T-helper 2 cell treated with Interferon-gamma antibody and Interleukin-4, amounts not matched to agents 5 μg/mL and 100 μg/mL, for 36 hours (primary cell): ENCODE results near the gene TTC27.
"Not testable (repeated sequence)": the region's sequence is repeated elsewhere in the genome, so short reads cannot be mapped to it uniquely, and the experiment has no call there.

Source experiments
- DNase-seq: peaks from one replicate; pipeline ENCODE4 v3.0.0; 2021; ENCODE audit warnings: low spot score
- H3K27ac Mint-ChIP-seq: one replicate; pipeline ENCODE4 v1.8.0; 2021; ENCODE audit warnings: mild to moderate bottlenecking, mixed read lengths
- H3K27me3 Mint-ChIP-seq: one replicate; pipeline ENCODE4 v1.8.0; 2021; ENCODE audit warnings: low read depth, mixed read lengths
- H3K36me3 Mint-ChIP-seq: one replicate; pipeline ENCODE4 v1.8.0; 2021; ENCODE audit warnings: low read depth, mixed read lengths
- H3K4me1 Mint-ChIP-seq: one replicate; pipeline ENCODE4 v1.8.0; 2021; ENCODE audit warnings: low read depth, mixed read lengths
- H3K4me3 Mint-ChIP-seq: one replicate; pipeline ENCODE4 v1.8.0; 2022; ENCODE audit warnings: mild to moderate bottlenecking, moderate library complexity, mixed read lengths
- H3K9me3 Mint-ChIP-seq: one replicate; pipeline ENCODE4 v1.8.0; 2021; ENCODE audit warnings: mixed read lengths

Gene TTC27

GRCh38 chr2:32718752-32719151 is 90.9 kb downstream of the TTC27 start:
- no peak overlapping the region for H3K27ac Mint-ChIP-seq
- H3K36me3 Mint-ChIP-seq = peaks cover 14% of the 10 kb centered on the region
- H3K4me3 Mint-ChIP-seq = no peak overlapping the region
- peaks cover 5% of the 10 kb centered on the region for H3K4me1 Mint-ChIP-seq
- no peaks in the 10 kb centered on the region for H3K27me3 Mint-ChIP-seq
- DNase-seq = no peak
- H3K9me3 Mint-ChIP-seq = no peaks in the 10 kb centered on the region

- H3K4me3 Mint-ChIP-seq = no peak overlapping the region
- H3K9me3 Mint-ChIP-seq = no peaks in the 10 kb centered on the region
- no peak overlapping the region for H3K27ac Mint-ChIP-seq
- H3K27me3 Mint-ChIP-seq = no peaks in the 10 kb centered on the region
- H3K36me3 Mint-ChIP-seq = peaks cover 10% of the 10 kb centered on the region
- peaks cover 5% of the 10 kb centered on the region for H3K4me1 Mint-ChIP-seq
- no peak for DNase-seq
Measured at GRCh38 chr2:32719430-32719829, 91.6 kb downstream of the TTC27 start.

GRCh38 chr2:32719933-32720716 is 92.3 kb downstream of the TTC27 start:
- H3K9me3 Mint-ChIP-seq = no peaks in the 10 kb centered on the region
- peaks cover 7% of the 10 kb centered on the region for H3K36me3 Mint-ChIP-seq
- no peak for DNase-seq
- peaks cover 5% of the 10 kb centered on the region for H3K4me1 Mint-ChIP-seq
- H3K27me3 Mint-ChIP-seq = no peaks in the 10 kb centered on the region
- H3K27ac Mint-ChIP-seq = no peak overlapping the region
- H3K4me3 Mint-ChIP-seq = no peak overlapping the region

GRCh38 chr2:32720771-32721170 is 92.9 kb downstream of the TTC27 start:
- H3K4me3 Mint-ChIP-seq = no peak overlapping the region
- DNase-seq = no peak
- peaks cover 7% of the 10 kb centered on the region for H3K36me3 Mint-ChIP-seq
- no peak overlapping the region for H3K27ac Mint-ChIP-seq
- H3K9me3 Mint-ChIP-seq = no peaks in the 10 kb centered on the region
- no peaks in the 10 kb centered on the region for H3K27me3 Mint-ChIP-seq
- peaks cover 3% of the 10 kb centered on the region for H3K4me1 Mint-ChIP-seq

DNA sequence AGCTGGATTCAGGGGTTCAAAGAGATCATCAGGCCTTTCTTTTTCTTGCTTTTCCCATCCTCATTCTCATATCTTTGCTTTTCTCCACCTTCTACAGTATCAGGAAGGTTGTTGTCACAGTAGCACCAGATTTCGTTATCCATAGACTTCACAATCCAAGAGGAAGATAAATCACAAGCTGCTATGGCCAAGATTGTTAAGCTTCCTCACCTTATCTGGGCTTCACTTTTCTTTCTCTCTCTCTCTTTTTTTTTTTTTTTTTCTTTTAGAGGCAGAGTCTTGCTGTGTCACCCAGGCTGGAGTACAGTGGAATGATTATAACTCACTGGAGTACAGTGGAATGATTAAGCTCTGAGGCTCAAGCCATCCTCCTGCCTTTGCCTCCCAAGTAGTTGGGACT is 93.5 kb downstream of the TTC27 start:
- no peak overlapping the region for H3K4me3 Mint-ChIP-seq
- H3K27me3 Mint-ChIP-seq = no peaks in the 10 kb centered on the region
- peaks cover 2% of the 10 kb centered on the region for H3K4me1 Mint-ChIP-seq
- no peaks in the 10 kb centered on the region for H3K9me3 Mint-ChIP-seq
- DNase-seq = no peak
- H3K36me3 Mint-ChIP-seq = peaks cover 9% of the 10 kb centered on the region
- no peak overlapping the region for H3K27ac Mint-ChIP-seq

- no peak for DNase-seq
- H3K4me3 Mint-ChIP-seq = no peak overlapping the region
- no peak overlapping the region for H3K27ac Mint-ChIP-seq
- H3K27me3 Mint-ChIP-seq = no peaks in the 10 kb centered on the region
- peaks cover 2% of the 10 kb centered on the region for H3K4me1 Mint-ChIP-seq
- peaks cover 8% of the 10 kb centered on the region for H3K36me3 Mint-ChIP-seq
- no peaks in the 10 kb centered on the region for H3K9me3 Mint-ChIP-seq
Measured at GRCh38 chr2:32723467-32724079, 95.7 kb downstream of the TTC27 start.

- not testable (repeated sequence) for H3K36me3 Mint-ChIP-seq, DNase-seq, H3K4me1 Mint-ChIP-seq, H3K4me3 Mint-ChIP-seq, H3K27me3 Mint-ChIP-seq, H3K27ac Mint-ChIP-seq, H3K9me3 Mint-ChIP-seq
Measured at GRCh38 chr2:32726678-32727077, 98.8 kb downstream of the TTC27 start.

DNA sequence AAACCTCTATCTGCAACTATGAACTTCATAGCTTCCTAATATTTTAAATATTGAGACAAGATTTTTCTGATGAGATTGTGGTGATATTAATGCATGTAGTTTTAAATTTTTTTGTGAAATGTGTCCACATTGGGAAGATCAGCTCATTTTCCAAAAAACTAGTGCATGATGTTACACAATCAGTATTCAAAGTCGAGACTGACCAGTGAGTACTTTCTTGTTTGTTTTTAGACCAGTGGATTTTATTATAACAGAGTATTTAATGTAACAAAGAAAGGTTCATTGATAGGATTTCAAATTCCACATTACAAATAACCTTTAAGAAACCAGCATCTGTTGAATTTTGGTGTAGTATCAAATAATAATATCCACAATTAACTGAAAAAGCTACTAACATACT is 99.3 kb downstream of the TTC27 start:
- peaks cover 2% of the 10 kb centered on the region for H3K4me1 Mint-ChIP-seq
- H3K36me3 Mint-ChIP-seq = peaks cover 8% of the 10 kb centered on the region
- H3K27ac Mint-ChIP-seq = no peak overlapping the region
- DNase-seq = no peak
- H3K27me3 Mint-ChIP-seq = no peaks in the 10 kb centered on the region
- no peaks in the 10 kb centered on the region for H3K9me3 Mint-ChIP-seq
- no peak overlapping the region for H3K4me3 Mint-ChIP-seq

DNA sequence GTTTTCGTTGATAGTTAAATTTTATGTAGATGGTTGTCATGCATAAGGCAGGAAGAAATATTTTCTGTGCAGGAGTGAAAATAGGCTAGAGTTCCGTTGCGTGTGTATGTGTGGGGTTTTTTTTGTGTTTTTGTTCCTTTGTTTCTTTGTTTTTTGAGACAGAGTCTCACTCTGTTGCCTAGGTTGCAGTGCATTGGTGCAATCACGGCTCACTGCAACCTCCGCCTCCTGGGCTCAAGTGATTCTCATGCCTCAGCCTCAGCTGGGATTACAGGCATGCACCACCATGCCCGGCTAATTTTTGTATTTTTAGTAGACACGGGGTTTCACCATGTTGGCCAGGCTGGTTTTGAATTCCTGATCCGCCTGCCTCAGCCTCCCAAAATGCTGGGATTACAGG is 103.1 kb downstream of the TTC27 start:
- H3K4me3 Mint-ChIP-seq, H3K36me3 Mint-ChIP-seq, DNase-seq, H3K9me3 Mint-ChIP-seq, H3K27ac Mint-ChIP-seq, H3K4me1 Mint-ChIP-seq, H3K27me3 Mint-ChIP-seq: not testable (repeated sequence)

- DNase-seq = no peak
- no peak overlapping the region for H3K4me3 Mint-ChIP-seq
- no peaks in the 10 kb centered on the region for H3K4me1 Mint-ChIP-seq
- H3K27ac Mint-ChIP-seq = no peak overlapping the region
- H3K9me3 Mint-ChIP-seq = no peaks in the 10 kb centered on the region
- no peaks in the 10 kb centered on the region for H3K27me3 Mint-ChIP-seq
- peaks cover 6% of the 10 kb centered on the region for H3K36me3 Mint-ChIP-seq
Measured at GRCh38 chr2:32732120-32732519, 104.3 kb downstream of the TTC27 start.

DNA sequence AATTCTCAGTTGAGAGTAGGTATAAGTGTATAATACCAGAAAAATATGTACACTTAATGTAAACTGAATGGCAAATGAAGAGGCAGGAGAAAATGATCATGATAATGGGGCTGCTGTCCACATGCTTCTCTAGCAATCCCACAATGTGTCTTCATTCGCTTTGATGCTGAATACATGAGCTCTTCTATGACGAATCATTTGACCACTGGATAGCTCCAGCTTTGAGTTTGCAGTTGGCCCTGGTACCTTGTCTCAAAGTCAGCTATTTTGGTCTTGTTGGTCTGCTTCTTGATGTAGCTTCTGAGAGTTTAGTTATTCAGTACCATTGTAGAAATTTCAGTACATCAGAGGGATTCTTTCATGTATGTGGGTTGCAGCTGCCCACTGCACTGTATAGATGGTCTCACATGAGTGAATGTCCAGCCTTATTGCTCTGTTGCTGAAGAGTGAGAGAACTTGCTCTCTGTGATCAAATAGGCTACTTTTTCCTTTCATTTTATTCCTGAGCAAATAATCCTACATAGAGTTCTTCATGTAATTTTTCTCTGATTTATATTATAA is 105.1 kb downstream of the TTC27 start:
- Mint-ChIP-seq H3K9me3 (no peaks in the 10 kb centered on the region), H3K27me3 (no peaks in the 10 kb centered on the region), H3K27ac (no peak overlapping the region), H3K36me3 (peaks cover 10% of the 10 kb centered on the region), H3K4me3 (no peak overlapping the region), H3K4me1 (no peaks in the 10 kb centered on the region)
- DNase-seq = no peak

GRCh38 chr2:32735348-32735747 is 107.5 kb downstream of the TTC27 start:
- peaks cover 10% of the 10 kb centered on the region for H3K36me3 Mint-ChIP-seq
- no peaks in the 10 kb centered on the region for H3K9me3 Mint-ChIP-seq
- H3K27me3 Mint-ChIP-seq = no peaks in the 10 kb centered on the region
- DNase-seq = no peak
- H3K4me3 Mint-ChIP-seq = no peak overlapping the region
- H3K27ac Mint-ChIP-seq = no peak overlapping the region
- no peaks in the 10 kb centered on the region for H3K4me1 Mint-ChIP-seq

- Mint-ChIP-seq H3K4me1 (no peaks in the 10 kb centered on the region), H3K27me3 (no peaks in the 10 kb centered on the region), H3K36me3 (peaks cover 15% of the 10 kb centered on the region), H3K27ac (no peak overlapping the region), H3K4me3 (no peak overlapping the region), H3K9me3 (no peaks in the 10 kb centered on the region)
- DNase-seq = no peak
Measured at GRCh38 chr2:32738939-32739338, 111.1 kb downstream of the TTC27 start.

- peaks cover 18% of the 10 kb centered on the region for H3K36me3 Mint-ChIP-seq
- no peak for DNase-seq
- H3K4me1 Mint-ChIP-seq = no peaks in the 10 kb centered on the region
- H3K4me3 Mint-ChIP-seq = no peak overlapping the region
- no peak overlapping the region for H3K27ac Mint-ChIP-seq
- H3K9me3 Mint-ChIP-seq = no peaks in the 10 kb centered on the region
- no peaks in the 10 kb centered on the region for H3K27me3 Mint-ChIP-seq
Measured at GRCh38 chr2:32739664-32740063, 111.8 kb downstream of the TTC27 start.
